GM12874 (cell line): ENCODE measurements around the gene CLEC4F.

Source experiments
- CTCF ChIP-seq: IDR thresholded peaks from 2 replicates; pipeline ENCODE4 v1.5.1; 2011; ENCODE audit warnings: low read depth, mild to moderate bottlenecking, control low read depth, low read length, moderate library complexity; ENCODE audit not compliant: insufficient read depth

CLEC4F gene

GRCh38 chr2:70832386-70832785 lies 12.0 kb upstream of the CLEC4F start:
- no peak for TF ChIP-seq CTCF

- TF ChIP-seq CTCF: no peak
Observed at GRCh38 chr2:70831861-70832260, 11.5 kb upstream of the CLEC4F start.

- TF ChIP-seq CTCF: no peak
Observed at GRCh38 chr2:70830366-70830765, 10.0 kb upstream of the CLEC4F start.

- no peak for TF ChIP-seq CTCF
Observed at GRCh38 chr2:70829916-70830315, 9.5 kb upstream of the CLEC4F start.

- TF ChIP-seq CTCF: no peak
Observed at GRCh38 chr2:70828914-70829824, 8.8 kb upstream of the CLEC4F start.

GRCh38 chr2:70828115-70828514 lies 7.7 kb upstream of the CLEC4F start:
- no peak for TF ChIP-seq CTCF

GRCh38 chr2:70827388-70827787 lies 7.0 kb upstream of the CLEC4F start:
- no peak for TF ChIP-seq CTCF
